WI38 (cell line): ENCODE results near the gene DOK4.

Experiments used
- H3K4me3 ChIP-seq: 2 replicates; pipeline ENCODE4 v1.5.1; 2011; ENCODE audit warnings: low read depth, mild to moderate bottlenecking, control low read depth, low read length
- CTCF ChIP-seq: IDR thresholded peaks from 2 replicates; pipeline ENCODE4 v1.5.1; 2012; ENCODE audit warnings: low read depth, mild to moderate bottlenecking, control low read depth, low read length

Gene DOK4

GRCh38 chr16:57531635-57532265 is 45.5 kb upstream of the DOK4 start:
- H3K4me3 ChIP-seq: no peak overlapping the region
- no peak for TF ChIP-seq CTCF

- TF ChIP-seq CTCF: no peak
- H3K4me3 ChIP-seq: no peak overlapping the region
These were observed 44.9 kb upstream of the DOK4 start for GRCh38 chr16:57531253-57531575.

- no peak for TF ChIP-seq CTCF
- no peak overlapping the region for H3K4me3 ChIP-seq
These were observed 44.4 kb upstream of the DOK4 start for GRCh38 chr16:57530522-57531252.

- no peak for TF ChIP-seq CTCF
- H3K4me3 ChIP-seq: no peak overlapping the region
These were observed 43.8 kb upstream of the DOK4 start for GRCh38 chr16:57530104-57530521.

GRCh38 chr16:57529391-57530103 is 43.3 kb upstream of the DOK4 start:
- no peak overlapping the region for H3K4me3 ChIP-seq
- TF ChIP-seq CTCF: no peak

- H3K4me3 ChIP-seq: no peak overlapping the region
- TF ChIP-seq CTCF: no peak
These were observed 42.5 kb upstream of the DOK4 start for GRCh38 chr16:57528499-57529390.
